A549 (cell line): Measurements from ENCODE around the gene PPP1R8. TPM values are rescaled to one million over a fixed set of nuclear protein-coding genes. Genes with fewer than 3 reads are reported as not detected.
A peak's percentile ranks its signal among the peaks of the same experiment; 100 is the strongest.
"Not testable (repeated sequence)": the region's sequence is repeated elsewhere in the genome, so short reads cannot be mapped to it uniquely, and the experiment has no call there.

Experiments
- ATAC-seq, 2 experiments: fragments of 200-7000 bp in 1 of 2; fragments of >200 bp in 1 of 2; cut with Nextera tagmentation in 1 of 2; cut with Tn5 transposase in 1 of 2; 3 replicates each; pipeline versions ENCODE4 v1.8.0 to v1.9.1; 2018 to 2020; ENCODE audit warnings: mild to moderate bottlenecking in 1 of 2, moderate library complexity in 1 of 2
- CTCF ChIA-PET: fragments of 300-600 bp; sonication (Branson Sonifier 250); formaldehyde crosslinking; extraction: SDS; loops from one replicate; lab custom pipeline; 2021; ENCODE audit warnings: antibody characterized with exemption, inconsistent platforms; lab: Yijun Ruan, JAX
- POLR2A ChIA-PET: fragments of 350-600 bp; formaldehyde crosslinking; extraction: SDS; loops from one replicate; lab custom pipeline; 2021; ENCODE audit warnings: antibody characterized with exemption, inconsistent platforms; lab: Yijun Ruan, JAX
- DNase-seq, 2 experiments: peaks; one replicate each; pipeline versions ENCODE4 v3.0.0 to v3.0.0-alpha.2; 2011 to 2016; ENCODE audit warnings: low read depth in 1 of 2, low spot score in 1 of 2
- FAIRE-seq: peaks from 2 replicates; lab custom pipeline; 2011; peaks lifted over from hg19 to GRCh38; lab: Jason Lieb, UNC
- H3K27ac ChIP-seq, 2 experiments: fragments of >200 bp; sonication (Bioruptor Twin); formaldehyde crosslinking; 3 replicates each; pipeline ENCODE4 v1.5.1; 2016 to 2017
- H3K4me1 ChIP-seq: fragments of >200 bp; sonication (Bioruptor Twin); formaldehyde crosslinking; 3 replicates; pipeline ENCODE4 v1.6.1; 2016
- H3K4me2 ChIP-seq: fragments of >200 bp; sonication (Bioruptor Twin); formaldehyde crosslinking; 3 replicates; pipeline ENCODE4 v1.6.1; 2016
- H3K4me3 ChIP-seq: fragments of >200 bp; sonication (Bioruptor Twin); formaldehyde crosslinking; 3 replicates; pipeline ENCODE4 v1.5.1; 2016
- H3K9me3 ChIP-seq: fragments of >200 bp; sonication (Bioruptor Twin); formaldehyde crosslinking; 3 replicates; pipeline ENCODE4 v1.6.1; 2016
- ATOH8 ChIP-seq: fragments of 250-450 bp; sonication (Bioruptor Pico); IDR thresholded peaks from 2 replicates; pipeline ENCODE4 v1.5.0; 2020; ENCODE audit warnings: low read depth, mild to moderate bottlenecking, moderate library complexity
- CEBPB ChIP-seq, 2 experiments: fragments of >200 bp in 1 of 2; sonication (Bioruptor Twin) in 1 of 2; formaldehyde crosslinking in 1 of 2; IDR thresholded peaks; 2 replicates each; pipeline ENCODE4 v1.6.1; 2012 to 2016
- CHD2 ChIP-seq: fragments of 150-350 bp; IDR thresholded peaks from 2 replicates; pipeline ENCODE4 v1.6.1; 2014; ENCODE audit warnings: low read length; ENCODE audit not compliant: partially characterized antibody
- CHD4 ChIP-seq: fragments of 200-600 bp; sonication (generic); IDR thresholded peaks from 2 replicates; pipeline ENCODE4 v1.6.1; 2016; ENCODE audit warnings: antibody characterized with exemption, mild to moderate bottlenecking, borderline replicate concordance
- CTCF ChIP-seq: fragments of >200 bp; sonication (Bioruptor Twin); formaldehyde crosslinking; IDR thresholded peaks from 3 replicates; pipeline ENCODE4 v1.5.1; 2016
- FOSL2 ChIP-seq, 2 experiments: fragments of 450-650 bp in 1 of 2; fragments of >200 bp in 1 of 2; sonication (Bioruptor Twin) in 1 of 2; formaldehyde crosslinking; IDR thresholded peaks; 2 replicates each; pipeline versions ENCODE4 v1.5.0 to v1.6.1; 2016 to 2020; ENCODE audit warnings: mild to moderate bottlenecking in 1 of 2, moderate library complexity in 1 of 2
- HOXA7 ChIP-seq: fragments of 250-450 bp; sonication (Bioruptor Pico); IDR thresholded peaks from 2 replicates; pipeline ENCODE4 v1.5.0; 2020; ENCODE audit warnings: mild to moderate bottlenecking, moderate library complexity
- HOXB13 ChIP-seq: fragments of 250-450 bp; sonication (Bioruptor Pico); IDR thresholded peaks from 2 replicates; pipeline ENCODE4 v1.5.0; 2020; ENCODE audit warnings: low read depth, mild to moderate bottlenecking, moderate library complexity
- JUN ChIP-seq, 2 experiments: fragments of >200 bp; sonication (Bioruptor Twin); formaldehyde crosslinking; IDR thresholded peaks; 2 replicates in 1 of 2; 3 replicates in 1 of 2; pipeline ENCODE4 v1.6.1; 2016 to 2017
- KDM1A ChIP-seq: fragments of 200-600 bp; sonication (generic); IDR thresholded peaks from 2 replicates; pipeline ENCODE4 v1.6.1; 2016; ENCODE audit warnings: low read depth, mild to moderate bottlenecking
- KDM5A ChIP-seq: fragments of 200-600 bp; sonication (generic); IDR thresholded peaks from 2 replicates; pipeline ENCODE4 v1.6.1; 2016; ENCODE audit warnings: antibody characterized with exemption, mild to moderate bottlenecking
- MYC ChIP-seq: IDR thresholded peaks from 2 replicates; pipeline ENCODE4 v1.6.1; 2012; ENCODE audit warnings: mild to moderate bottlenecking, inconsistent platforms, low read length, improper control_type of control experiment, borderline replicate concordance
- NPAS2 ChIP-seq: fragments of 250-450 bp; sonication (Bioruptor Pico); IDR thresholded peaks from 2 replicates; pipeline ENCODE4 v1.8.0; 2022; ENCODE audit warnings: mild to moderate bottlenecking, moderate library complexity, borderline replicate concordance
- NR3C1 ChIP-seq: fragments of >200 bp; sonication (Bioruptor Twin); formaldehyde crosslinking; IDR thresholded peaks from 3 replicates; pipeline ENCODE4 v1.6.1; 2017
- RAD21 ChIP-seq, 2 experiments: fragments of >200 bp in 1 of 2; sonication (Bioruptor Twin) in 1 of 2; formaldehyde crosslinking in 1 of 2; IDR thresholded peaks in 1 of 2; conservative IDR thresholded peaks in 1 of 2; 2 replicates in 1 of 2; 3 replicates in 1 of 2; pipeline ENCODE4 v1.6.1; 2012 to 2018; ENCODE audit warnings: inconsistent platforms in 1 of 2
- RARB ChIP-seq: fragments of 250-450 bp; sonication (Bioruptor Pico); IDR thresholded peaks from 2 replicates; pipeline ENCODE4 v1.8.0; 2021; ENCODE audit warnings: mild to moderate bottlenecking, moderate library complexity
- RCOR1 ChIP-seq: fragments of 150-350 bp; IDR thresholded peaks from 2 replicates; pipeline ENCODE4 v1.6.1; 2014; ENCODE audit warnings: antibody characterized with exemption, low read length, low read depth
- ZC3H11A ChIP-seq: fragments of 450-650 bp; IDR thresholded peaks from 2 replicates; pipeline ENCODE4 v1.6.1; 2014; ENCODE audit warnings: antibody characterized with exemption, mild to moderate bottlenecking
- WGBS: methylation state at CpG from one replicate; pipeline ENCODE4 v1.1.6; 2017; ENCODE audit errors: missing lambda C conversion rate; 5-methylcytosine and 5-hydroxymethylcytosine counted together
- polyA plus RNA-seq, 4 experiments: library from polyadenylated mRNA; depleted of rRNA in 3 of 4; stranded (reverse); fragments of >200 nt; fragmentation: RNase III in 1 of 4; extraction: RNeasy Plus Mini Kit Qiagen cat#74134 plus additional on column Dnase treatment in 1 of 4; gene quantifications; 2 replicates in 3 of 4; 3 replicates in 1 of 4; pipeline ENCODE4 v1.2.3, GENCODE V29; 2011 to 2017

Gene PPP1R8
- polyA plus RNA-seq, 2 of the 4 experiments (the other 2 are of a cell fraction): 34.0 to 42.0 TPM

GRCh38 chr1:27823784-27824183, 6.8 kb upstream of the PPP1R8 start (continued):
- TF ChIP-seq RCOR1 (no peak), MYC (no peak), JUN (IDR thresholded peaks at IDR 0.05) (no peak), FOSL2 (IDR thresholded peaks at IDR 0.05) (no peak), FOSL2 (CRISPR knock-in tag; IDR thresholded peaks at IDR 0.05) (no peak)

- POLR2A ChIA-PET: no interaction called here
- no peak for FAIRE-seq
- WGBS: 97% methylated on average over 1 of the region's 4 CpGs
Measured at GRCh38 chr1:27824411-27824810, 6.2 kb upstream of the PPP1R8 start.

DNA sequence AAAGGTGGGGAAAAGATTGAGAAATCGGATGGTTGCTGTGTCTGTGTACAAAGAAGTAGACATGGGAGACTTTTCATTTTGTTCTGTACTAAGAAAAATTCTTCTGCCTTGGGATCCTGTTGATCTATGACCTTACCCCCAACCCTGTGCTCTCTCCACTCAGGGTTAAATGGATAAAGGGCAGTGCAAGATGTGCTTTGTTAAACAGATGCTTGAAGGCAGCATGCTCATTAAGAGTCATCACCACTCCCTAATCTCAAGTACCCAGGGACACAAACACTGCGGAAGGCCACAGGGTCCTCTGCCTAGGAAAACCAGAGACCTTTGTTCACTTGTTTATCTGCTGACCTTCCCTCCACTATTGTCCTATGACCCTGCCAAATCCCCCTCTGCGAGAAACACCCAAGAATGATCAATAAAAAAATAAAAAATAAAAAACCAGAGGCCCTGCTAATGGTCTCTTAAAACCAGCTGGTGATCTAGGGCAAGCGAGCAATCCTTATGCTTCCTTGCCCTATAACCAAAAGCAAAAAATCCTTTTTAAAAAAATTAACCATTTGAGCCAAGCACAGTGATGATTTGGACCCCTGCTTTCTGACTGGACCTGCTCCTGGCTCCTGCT, 1.1 kb upstream of the PPP1R8 start:
- CTCF ChIA-PET: interaction anchor here (0.7 kb wide), 1 partner anchor 593 kb away, joined by 5 read pairs; no protein-coding TSS in a partner anchor
- POLR2A ChIA-PET, ATAC-seq, H3K4me3 ChIP-seq, FAIRE-seq, H3K9me3 ChIP-seq, DNase-seq: not testable (repeated sequence)
- Histone ChIP-seq H3K27ac (peak overlapping the region in 1 of 2 experiments; percentile 94; a peak in 3 of 6 replicates), H3K4me1 (peaks cover 16% of the 10 kb centered on the region; the same call in 2 of the 3 replicates), H3K4me2 (peak overlapping the region; percentile 71)
- WGBS: 89% methylated on average over 3 of the region's 4 CpGs

More at GRCh38 chr1:27824411-27824810, 6.2 kb upstream of the PPP1R8 start:
- H3K4me1 ChIP-seq: no peaks in the 10 kb centered on the region
- no peak overlapping the region for H3K4me2 ChIP-seq
- CTCF ChIA-PET: no interaction called here
- H3K4me3 ChIP-seq: no peak overlapping the region
- ATAC-seq (no peak), DNase-seq (no peak)
- H3K27ac ChIP-seq: no peak overlapping the region
- TF ChIP-seq ATOH8 (CRISPR knock-in tag) (no peak), KDM5A (no peak), ZC3H11A (no peak)
- H3K9me3 ChIP-seq: no peaks in the 10 kb centered on the region

DNA sequence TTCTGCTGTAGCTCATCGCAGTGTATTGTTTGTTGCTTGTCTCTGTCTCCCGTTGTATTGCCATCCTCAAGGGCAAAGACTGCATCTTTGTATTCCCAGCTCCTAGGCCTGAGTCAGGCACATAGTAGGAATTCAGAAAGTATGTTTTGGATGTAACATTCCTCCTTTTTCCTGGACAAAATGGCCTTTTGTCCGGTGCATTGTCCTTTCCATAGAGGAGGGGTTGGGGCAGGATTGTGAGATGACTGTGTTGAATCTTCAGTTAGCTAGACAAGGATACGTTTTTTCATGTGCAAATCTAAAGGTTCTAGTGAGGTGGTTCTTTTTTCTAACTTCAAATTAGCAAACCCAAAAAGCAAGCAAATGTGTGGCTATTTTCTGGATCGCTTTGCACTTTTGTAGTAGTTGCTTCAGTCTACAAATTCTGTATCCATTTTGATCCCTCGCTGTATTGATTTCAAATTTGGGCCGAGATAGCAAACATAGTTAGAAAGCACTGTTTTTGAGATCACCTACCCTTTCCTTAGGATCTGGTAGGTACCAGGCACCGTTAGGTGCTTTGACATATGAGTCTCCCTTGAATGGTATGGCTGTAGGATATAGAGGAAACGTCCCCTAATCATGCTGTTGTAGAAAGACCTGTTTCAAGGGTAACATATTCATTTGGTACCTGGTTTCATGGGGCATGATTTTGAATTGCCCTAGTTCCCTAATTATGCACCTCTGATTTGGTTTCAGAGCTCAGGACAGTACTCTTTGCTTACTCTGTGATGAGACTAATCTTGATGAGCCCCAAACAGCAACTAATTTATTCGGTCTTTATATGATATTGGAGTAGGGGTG, 1.2 kb downstream of the PPP1R8 start:
- no peak for TF ChIP-seq HOXB13 (CRISPR knock-in tag)
- no peak for TF ChIP-seq KDM1A
- no peak for TF ChIP-seq RAD21 (conservative IDR thresholded peaks at IDR 0.05 in 1 of 2, IDR thresholded peaks at IDR 0.05 in 1 of 2)
- TF ChIP-seq HOXA7 (CRISPR knock-in tag): no peak
- TF ChIP-seq CHD2: no peak
- TF ChIP-seq NR3C1: no peak
- TF ChIP-seq CTCF: no peak
- no peak for TF ChIP-seq RARB
- no peak for TF ChIP-seq CHD4
- no peak for TF ChIP-seq NPAS2 (CRISPR knock-in tag)
- no peak for TF ChIP-seq CEBPB (IDR thresholded peaks at IDR 0.05)
- TF ChIP-seq, all 56 proteins: peak for 0
- peak overlapping the region; percentile 94 to 96 for H3K27ac ChIP-seq
- FAIRE-seq (no peak), DNase-seq (no peak), ATAC-seq (no peak)
- WGBS: 42% methylated on average over 10 of the region's 10 CpGs
- ChIA-PET POLR2A (interaction anchor here (1.4 to 2.1 kb wide), 4 partner anchors 14 to 160 kb away, joined by 5 to 22 read pairs (median 11); partner anchors contain the start of genes FAM76A, IFI6 and STX12), CTCF (interaction anchor here (1.3 to 1.6 kb wide), 2 partner anchors 9 kb away, joined by 3 to 5 read pairs; no protein-coding TSS in a partner anchor)
- H3K4me3 ChIP-seq: peak overlapping the region; percentile 98
- H3K4me2 ChIP-seq: peak overlapping the region; percentile 87
- peaks cover 16% of the 10 kb centered on the region; the same call in 2 of the 3 replicates for H3K4me1 ChIP-seq
- H3K9me3 ChIP-seq: no peaks in the 10 kb centered on the region
